AG09309 (cell line): ENCODE results near the gene AGK.

Source experiments
- DNase-seq: peaks from one replicate; pipeline ENCODE4 v3.0.0-alpha.2; 2010; ENCODE audit warnings: low read depth
- H3K4me3 ChIP-seq: 2 replicates; pipeline ENCODE4 v1.5.1; 2011; ENCODE audit warnings: mild to moderate bottlenecking, low read depth, low read length, moderate library complexity; ENCODE audit not compliant: control insufficient read depth
- TF ChIP-seq, protein P1 (sequence below): IDR thresholded peaks from 2 replicates; pipeline ENCODE4 v1.5.1; 2011; ENCODE audit warnings: mild to moderate bottlenecking, low read depth, low read length, inconsistent platforms; ENCODE audit not compliant: insufficient read depth, control insufficient read depth; ENCODE audit errors: missing control alignments

The AGK gene

DNA sequence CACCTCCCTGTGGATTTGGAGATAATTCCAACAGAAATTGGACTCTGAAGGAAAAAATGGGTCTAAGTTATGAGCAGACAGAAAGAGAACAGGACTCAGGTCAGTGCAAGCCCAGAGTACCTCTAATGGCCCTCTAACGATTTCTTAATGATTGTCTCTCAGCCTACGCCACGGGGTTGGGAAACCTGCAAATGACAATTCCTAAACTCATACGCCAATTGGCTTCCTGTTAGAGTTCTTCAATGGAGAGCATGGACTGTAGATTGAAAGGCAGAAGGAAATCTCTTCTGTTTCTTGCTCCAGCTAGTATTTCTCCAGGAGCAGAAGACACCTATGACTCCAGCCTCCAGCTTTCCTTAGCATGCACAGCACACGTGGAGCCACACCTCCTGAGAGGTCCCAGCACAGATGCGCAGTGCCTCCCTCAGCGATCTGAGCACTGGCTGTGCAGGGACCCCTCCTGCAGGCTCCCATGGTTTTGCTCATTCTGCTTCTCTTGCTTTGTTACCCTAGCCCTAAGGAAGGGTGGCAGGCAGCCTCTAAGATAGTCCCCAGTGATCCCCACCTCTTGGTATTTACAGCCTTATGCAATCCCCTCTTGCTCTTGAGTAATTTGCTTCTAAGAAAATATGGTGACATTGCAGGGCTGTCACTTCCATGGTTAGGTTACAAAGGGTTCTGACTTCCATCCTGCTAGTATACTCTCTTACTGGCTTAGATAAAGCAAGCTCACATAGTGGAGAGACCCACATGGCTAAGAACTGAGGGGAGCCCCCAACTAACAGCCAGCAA lies 120.7 kb downstream of the AGK start:
- no peak for DNase-seq
- TF ChIP-seq, protein P1, sequence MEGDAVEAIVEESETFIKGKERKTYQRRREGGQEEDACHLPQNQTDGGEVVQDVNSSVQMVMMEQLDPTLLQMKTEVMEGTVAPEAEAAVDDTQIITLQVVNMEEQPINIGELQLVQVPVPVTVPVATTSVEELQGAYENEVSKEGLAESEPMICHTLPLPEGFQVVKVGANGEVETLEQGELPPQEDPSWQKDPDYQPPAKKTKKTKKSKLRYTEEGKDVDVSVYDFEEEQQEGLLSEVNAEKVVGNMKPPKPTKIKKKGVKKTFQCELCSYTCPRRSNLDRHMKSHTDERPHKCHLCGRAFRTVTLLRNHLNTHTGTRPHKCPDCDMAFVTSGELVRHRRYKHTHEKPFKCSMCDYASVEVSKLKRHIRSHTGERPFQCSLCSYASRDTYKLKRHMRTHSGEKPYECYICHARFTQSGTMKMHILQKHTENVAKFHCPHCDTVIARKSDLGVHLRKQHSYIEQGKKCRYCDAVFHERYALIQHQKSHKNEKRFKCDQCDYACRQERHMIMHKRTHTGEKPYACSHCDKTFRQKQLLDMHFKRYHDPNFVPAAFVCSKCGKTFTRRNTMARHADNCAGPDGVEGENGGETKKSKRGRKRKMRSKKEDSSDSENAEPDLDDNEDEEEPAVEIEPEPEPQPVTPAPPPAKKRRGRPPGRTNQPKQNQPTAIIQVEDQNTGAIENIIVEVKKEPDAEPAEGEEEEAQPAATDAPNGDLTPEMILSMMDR, result no peak
- no peak overlapping the region for H3K4me3 ChIP-seq

DNA sequence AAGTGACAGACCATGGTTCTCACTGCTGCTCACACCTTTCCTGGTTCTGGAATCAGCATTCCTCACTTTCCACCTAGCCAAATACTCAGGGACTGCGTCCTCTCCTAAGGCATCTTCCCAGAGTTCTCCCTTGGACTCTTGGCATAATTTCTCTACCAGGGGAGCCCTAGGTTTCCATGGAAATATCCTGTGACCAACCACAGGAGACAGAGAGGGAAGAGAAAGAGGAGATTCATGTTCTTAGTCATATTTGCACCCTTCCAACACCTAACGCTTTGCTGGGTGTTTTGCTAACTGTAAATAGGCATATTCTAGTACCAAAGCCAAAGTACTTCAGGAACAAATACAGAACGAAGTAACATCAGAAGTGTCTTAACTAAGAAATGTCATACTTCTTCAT lies 122.1 kb downstream of the AGK start:
- no peak for DNase-seq
- TF ChIP-seq, protein P1, result no peak

DNA sequence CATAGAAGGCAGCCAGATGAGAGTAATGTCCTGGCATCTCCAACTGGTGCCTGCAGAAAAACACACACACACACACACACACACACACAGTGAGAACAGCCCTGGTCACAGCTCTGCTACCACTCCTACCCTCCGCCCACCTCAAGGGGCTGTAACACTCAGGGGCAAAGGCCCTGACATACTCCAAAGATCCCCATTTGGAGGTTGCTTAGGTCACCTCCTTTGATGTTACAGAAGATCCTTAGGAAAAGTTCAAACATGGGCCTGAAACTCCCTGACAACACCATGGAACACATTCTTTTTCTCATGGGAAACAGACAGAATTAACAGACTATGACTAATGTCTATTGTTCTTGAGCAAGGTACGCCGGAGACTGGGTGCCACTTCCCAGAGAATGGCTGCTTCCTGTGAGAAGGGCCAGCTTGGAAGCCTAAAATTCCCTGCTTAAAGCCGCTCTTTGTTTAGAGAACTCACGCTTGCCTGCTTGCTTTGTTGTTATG lies 123.0 kb downstream of the AGK start:
- no peak overlapping the region for H3K4me3 ChIP-seq
- DNase-seq, result no peak
- TF ChIP-seq, protein P1, result no peak

More for the DNA sequence above, 122.1 kb downstream of the AGK start:
- no peak overlapping the region for H3K4me3 ChIP-seq

DNA sequence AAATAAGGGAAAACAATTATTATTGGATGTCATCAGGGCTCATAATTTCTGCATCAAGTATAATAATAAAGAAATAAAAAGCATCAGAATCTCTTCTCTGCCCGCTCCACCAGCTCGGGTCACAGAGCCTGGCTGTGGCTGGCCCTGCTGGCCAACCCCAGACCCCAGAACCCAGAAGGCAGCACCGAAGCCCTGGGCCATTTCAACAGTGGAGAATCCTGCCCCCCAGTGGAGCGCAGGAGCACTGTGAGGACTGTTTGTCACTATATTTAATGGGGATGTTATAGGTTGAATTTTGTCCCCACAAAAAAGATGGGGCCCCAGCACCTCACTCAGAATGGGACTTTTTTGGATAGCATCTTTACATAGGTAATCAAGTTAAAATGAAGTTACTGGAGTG lies 123.5 kb downstream of the AGK start:
- DNase-seq, result no peak
- H3K4me3 ChIP-seq, result no peak overlapping the region
- TF ChIP-seq, protein P1, result peak; percentile 24

DNA sequence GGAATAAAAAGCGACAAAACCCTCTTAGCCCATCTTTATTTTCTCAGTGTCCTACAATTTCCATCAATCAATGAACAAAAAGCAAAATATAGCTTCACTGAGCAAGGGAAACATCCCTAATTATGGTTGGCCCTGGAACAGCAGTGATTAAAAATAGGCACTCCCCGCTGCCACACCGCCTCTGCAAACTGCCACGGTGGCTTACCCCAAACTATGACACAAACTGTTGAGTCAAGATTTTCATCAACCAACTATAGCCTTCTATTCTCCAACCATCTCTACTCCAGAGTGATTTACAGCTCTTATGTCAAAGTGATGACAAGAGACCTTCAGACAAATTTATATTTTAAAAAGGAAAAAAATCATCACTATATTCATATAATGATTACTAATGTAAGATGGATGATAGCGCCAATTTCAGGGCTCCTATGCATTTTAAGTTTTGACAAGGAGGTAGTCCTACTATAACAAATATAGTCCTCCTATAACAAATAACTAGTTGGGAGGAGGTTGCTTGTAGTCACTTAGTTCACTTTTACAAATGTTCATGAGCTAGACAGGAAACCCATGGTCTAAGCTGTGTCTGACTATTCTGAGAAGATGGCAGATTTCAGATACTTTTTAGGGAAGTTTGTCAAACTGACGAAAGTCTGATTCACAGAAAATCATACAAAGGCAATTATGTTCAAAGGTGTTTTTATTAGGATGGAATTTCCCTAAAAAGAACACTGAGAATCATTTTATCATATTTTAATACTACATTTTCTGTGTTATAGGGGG lies 124.4 kb downstream of the AGK start:
- TF ChIP-seq, protein P1, result no peak
- no peak for DNase-seq
- H3K4me3 ChIP-seq, result no peak overlapping the region

DNA sequence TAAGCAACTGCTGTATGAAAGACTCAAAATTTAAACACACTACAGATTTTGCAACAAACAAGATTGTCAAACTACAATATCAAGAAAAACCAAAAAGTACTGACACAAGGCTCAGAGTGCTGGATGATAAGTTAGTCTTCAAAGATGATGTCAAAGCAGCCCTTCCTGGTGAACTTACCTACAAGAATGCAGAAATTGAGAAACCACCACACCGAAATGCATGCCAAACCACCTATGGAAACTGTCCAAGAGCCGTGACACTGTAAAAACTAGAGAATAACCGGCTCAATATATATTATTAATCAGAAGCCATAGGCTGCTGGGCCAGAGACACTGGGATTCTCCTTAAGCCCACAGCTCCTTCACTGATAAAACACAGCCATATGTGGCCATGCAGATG lies 125.4 kb downstream of the AGK start:
- DNase-seq, result no peak
- TF ChIP-seq, protein P1, result no peak
- no peak overlapping the region for H3K4me3 ChIP-seq
